Heart right ventricle (tissue), 16 donors: ENCODE results near the gene ARID3B. TPM values are rescaled to one million over a fixed set of nuclear protein-coding genes. Genes with fewer than 3 reads are reported as not detected.

ENCODE experiments used
- ATAC-seq, 8 donors: fragments of 200-7000 bp; cut with Tn5 transposase; one replicate each; pipeline ENCODE4 v1.9.1; 2020; ENCODE audit warnings: mild to moderate bottlenecking in 8 of 8, moderate library complexity in 8 of 8, moderate number of reproducible peaks in 1 of 8
- DNase-seq, 2 donors: peaks; one replicate each; pipeline ENCODE4 v3.0.0-alpha.2; 2020
- H3K27ac ChIP-seq, 10 donors: fragments of 200-600 bp; sonication (generic) in 2 of 10; one replicate each; pipeline versions ENCODE4 v1.5.0 to v1.8.0; 2020 to 2022; ENCODE audit warnings: mild to moderate bottlenecking in 3 of 10
- H3K27me3 ChIP-seq, 7 donors: fragments of 200-600 bp; one replicate each; pipeline ENCODE4 v1.8.0; 2021 to 2022; ENCODE audit warnings: mild to moderate bottlenecking in 2 of 7
- H3K36me3 ChIP-seq, 9 donors: fragments of 200-600 bp; sonication (generic) in 1 of 9; one replicate each; pipeline versions ENCODE4 v1.5.0 to v1.8.0; 2020 to 2022; ENCODE audit warnings: mild to moderate bottlenecking in 2 of 9
- H3K4me1 ChIP-seq, 9 donors: fragments of 200-600 bp; sonication (generic) in 1 of 9; one replicate each; pipeline versions ENCODE4 v1.5.0 to v1.8.0; 2020 to 2022; ENCODE audit warnings: mild to moderate bottlenecking in 4 of 9
- H3K4me3 ChIP-seq, 10 donors: fragments of 200-600 bp; sonication (generic) in 2 of 10; one replicate each; pipeline versions ENCODE4 v1.5.0 to v1.8.0; 2020 to 2022; ENCODE audit warnings: mild to moderate bottlenecking in 7 of 10, moderate library complexity in 2 of 10
- H3K9me3 ChIP-seq, 11 donors: fragments of 200-600 bp in 10 of 11; sonication (generic) in 2 of 11; one replicate each; pipeline versions ENCODE4 v1.5.0 to v1.8.0; 2013 to 2022; ENCODE audit warnings: mild to moderate bottlenecking in 2 of 11, control low read depth in 1 of 11, moderate library complexity in 1 of 11
- CTCF ChIP-seq, 9 donors: fragments of 200-600 bp; sonication (generic) in 2 of 9; IDR thresholded peaks; one replicate each; pipeline versions ENCODE4 v1.5.0 to v1.8.0; 2021 to 2022; ENCODE audit warnings: antibody characterized with exemption in 9 of 9, mild to moderate bottlenecking in 5 of 9, moderate library complexity in 1 of 9
- WGBS, 2 donors: extraction: QIAGEN DNeasy Blood & Tissue Kit; methylation state at CpG; one replicate each; pipeline ENCODE4 v1.1.7; 2013; ENCODE audit warnings: inconsistent platforms in 1 of 2; 5-methylcytosine and 5-hydroxymethylcytosine counted together
- intact Hi-C, 10 donors: fragments of 100-400 bp; cut with DNase I; formaldehyde crosslinking; loops; one replicate each; pipeline versions ENCODE4 v1.11.1 to v1.14.2; 2022
- polyA plus RNA-seq, 2 donors: library from polyadenylated mRNA; stranded (reverse); fragments of 200-250 nt; gene quantifications; one replicate each; pipeline ENCODE4 v1.2.3, GENCODE V29; 2013
- total RNA-seq, 10 donors: library from RNA; stranded (reverse); fragmentation: NEBNext Ultra II Directional in 3 of 10; extraction: Animal tissue kit (Norgen Biotek cat#: 25700) in 3 of 10; gene quantifications; one replicate each; pipeline versions ENCODE4 v1.2.1 to v1.2.4, GENCODE V29; 2021 to 2023
- donor health status: Arrhythmogenic right ventricular cardiomyopathy.
- donor health status: ischemic (EF 13 %, LVEDD 7.1; RV severe dilation, severe dysfunction).
- donor health status: healthy with polysubstance abuse.
- donor health status: DM: no; HTN: yes; CAD: no.
- donor health status: DM: no; HTN: no; CAD: no.
- donor health status: ischemic (EF 25% LVEDD 6.9; RV normal size, moderate dysfunction).
- donor health status: ischemic (EF 25% LVEDD 5.7; RV mildly dilated, moderate dysfunction).
- donor health status: healthy.
- donor health status: DM: yes; HTN: yes; CAD: no.
- donor health status: Ischemic cardiomyopathy.
- donor health status: ischemic (EF 35%, LVEDD 5.7; RV mildly dilated, moderate dysfunction).
- donor health status: nonischemic (EF 11% LVEDD 7.7; RV severe dilation, severe dysfunction).
- donor health status: DM: yes; HTN: yes; CAD: no.
- donor health status: PGD.
- donor health status: ischemic (EF 29% LVEDD 5.4; RV normal size, mild dysfunction).
- donor health status: nonischemic (EF 23%, LVEDD 6.1; RV moderate dilation, normal function).

ARID3B gene
- total and polyA plus RNA-seq, 12 donors: 1.2 to 3.7 (median 2.4) TPM

GRCh38 chr15:74605795-74606150, 64.8 kb downstream of the ARID3B start:
- peaks cover 0 to 29% (median 14%) of the 10 kb centered on the region in 9 donors for H3K4me1 ChIP-seq
- H3K36me3 ChIP-seq: no peaks in the 10 kb centered on the region
- DNase-seq: no peak
- H3K9me3 ChIP-seq: no peaks in the 10 kb centered on the region
- intact Hi-C loops: no loop called here
- TF ChIP-seq CTCF (IDR thresholded peaks at IDR 0.05): no peak
- no peak overlapping the region for H3K27ac ChIP-seq
- no peaks in the 10 kb centered on the region for H3K27me3 ChIP-seq
- no peak for ATAC-seq
- WGBS, 2 donors: 68 to 74% methylated on average over 1 of the region's 1 CpG
- no peak overlapping the region for H3K4me3 ChIP-seq

- intact Hi-C loops: no loop called here
- no peak for ATAC-seq
These were observed 67.8 kb downstream of the ARID3B start for GRCh38 chr15:74608786-74609185.

GRCh38 chr15:74609938-74610301, 68.9 kb downstream of the ARID3B start:
- no peak overlapping the region for H3K4me3 ChIP-seq
- no peak for TF ChIP-seq CTCF (IDR thresholded peaks at IDR 0.05)
- DNase-seq: no peak
- H3K9me3 ChIP-seq: no peaks in the 10 kb centered on the region
- no peaks in the 10 kb centered on the region for H3K27me3 ChIP-seq
- ATAC-seq: no peak
- peak overlapping the region in 2 of 10 donors; percentile 31 to 68 for H3K27ac ChIP-seq
- WGBS, 2 donors: 73 to 88% methylated on average over 3 of the region's 3 CpGs
- H3K4me1 ChIP-seq: peaks cover 6 to 35% (median 24%) of the 10 kb centered on the region in 9 donors
- H3K36me3 ChIP-seq: no peaks in the 10 kb centered on the region
- intact Hi-C loops: loop anchor here in 5 of 10 donors (5.0 to 10.0 kb wide), 5 partner anchors 63 to 335 kb away; partner anchors contain the start of genes UBL7 (in 3 of the 5) and ARID3B (in 1 of the 5)

More at GRCh38 chr15:74608786-74609185, 67.8 kb downstream of the ARID3B start:
- H3K36me3 ChIP-seq: no peaks in the 10 kb centered on the region
- no peaks in the 10 kb centered on the region for H3K9me3 ChIP-seq
- DNase-seq: no peak
- no peaks in the 10 kb centered on the region for H3K27me3 ChIP-seq
- 86% methylated on average over 3 of the region's 3 CpGs for WGBS, 2 donors
- H3K4me3 ChIP-seq: no peak overlapping the region
- peaks cover 0 to 31% (median 20%) of the 10 kb centered on the region in 9 donors for H3K4me1 ChIP-seq
- TF ChIP-seq CTCF (IDR thresholded peaks at IDR 0.05): no peak
- no peak overlapping the region for H3K27ac ChIP-seq

- Histone ChIP-seq H3K4me1 (peaks cover 6 to 37% (median 24%) of the 10 kb centered on the region in 9 donors), H3K36me3 (no peaks in the 10 kb centered on the region), H3K27me3 (no peaks in the 10 kb centered on the region), H3K9me3 (no peaks in the 10 kb centered on the region), H3K27ac (peak overlapping the region in 5 of 10 donors; percentile 7 to 68 (median 31)), H3K4me3 (no peak overlapping the region)
- no peak for TF ChIP-seq CTCF (IDR thresholded peaks at IDR 0.05)
- 39 to 45% methylated on average over 7 of the region's 7 CpGs for WGBS, 2 donors
- ATAC-seq (peak in 7 of 8 donors; percentile 2 to 63 (median 33)), DNase-seq (peak in 1 of 2 donors; percentile 35)
- intact Hi-C loops: loop anchor here in 5 of 10 donors (5.0 to 10.0 kb wide), 5 partner anchors 63 to 334 kb away; partner anchors contain the start of genes UBL7 (in 3 of the 5) and ARID3B (in 1 of the 5)
These were observed 69.4 kb downstream of the ARID3B start for GRCh38 chr15:74610302-74610951.
